Measurements from ENCODE around the gene UTP18.
A peak's percentile ranks its signal among the peaks of the same experiment; 100 is the strongest.
"Not testable (repeated sequence)": the region's sequence is repeated elsewhere in the genome, so short reads cannot be mapped to it uniquely, and the experiment has no call there.

Gene UTP18

GRCh38 chr17:51259564-51260236 lies 646 bp upstream of the UTP18 start, which contains the start of gene MBTD1:
Gene MBTD1, minus strand, starts transcription at chr17:51260049. Its CDS starts 34,888 bp downstream, at chr17:51225161.
- DNase-seq = peak; percentile 95

- no peak for DNase-seq
These were observed 948 bp downstream of the UTP18 start for GRCh38 chr17:51261024-51261963.

DNA sequence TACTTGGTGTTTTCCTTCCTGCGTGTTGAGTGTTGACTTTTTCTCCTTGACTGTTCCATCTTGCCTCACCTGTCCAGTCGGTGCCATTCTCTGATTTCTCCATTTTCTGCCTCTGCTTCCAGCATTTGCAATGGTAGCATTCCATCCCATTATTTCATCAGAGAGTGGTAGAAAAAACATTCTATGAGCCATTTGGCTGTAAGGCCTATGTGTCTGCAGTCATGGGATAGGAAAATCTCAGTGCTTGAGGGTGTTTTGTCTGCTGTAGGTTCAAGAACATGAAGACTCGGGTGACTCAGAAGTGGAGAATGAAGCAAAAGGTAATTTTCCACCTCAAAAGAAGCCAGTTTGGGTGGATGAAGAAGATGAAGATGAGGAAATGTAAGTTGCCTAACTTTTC lies 2.7 kb downstream of the UTP18 start:
- DNase-seq = no peak

GRCh38 chr17:51264466-51264865 lies 4.1 kb downstream of the UTP18 start:
- DNase-seq = not testable (repeated sequence)

DNA sequence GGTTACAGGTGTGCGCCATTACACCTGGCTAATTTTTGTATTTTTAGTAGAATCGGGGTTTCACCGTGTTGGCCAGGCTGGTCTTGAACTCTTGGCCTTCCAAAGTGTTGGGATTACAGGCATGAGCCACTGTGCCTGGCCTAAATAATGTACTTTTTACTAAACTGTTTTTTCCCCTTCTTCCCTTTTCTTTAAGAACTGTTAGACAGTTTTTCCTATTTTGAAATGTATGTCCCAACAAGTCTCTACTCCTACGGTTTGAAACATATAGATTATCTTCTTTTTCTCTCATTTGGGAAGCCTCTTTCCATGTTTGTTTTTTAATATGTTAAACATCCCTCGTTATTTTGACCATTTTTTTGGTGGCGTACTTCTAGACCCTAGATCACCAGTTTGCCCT lies 9.6 kb downstream of the UTP18 start:
- no peak for DNase-seq

DNA sequence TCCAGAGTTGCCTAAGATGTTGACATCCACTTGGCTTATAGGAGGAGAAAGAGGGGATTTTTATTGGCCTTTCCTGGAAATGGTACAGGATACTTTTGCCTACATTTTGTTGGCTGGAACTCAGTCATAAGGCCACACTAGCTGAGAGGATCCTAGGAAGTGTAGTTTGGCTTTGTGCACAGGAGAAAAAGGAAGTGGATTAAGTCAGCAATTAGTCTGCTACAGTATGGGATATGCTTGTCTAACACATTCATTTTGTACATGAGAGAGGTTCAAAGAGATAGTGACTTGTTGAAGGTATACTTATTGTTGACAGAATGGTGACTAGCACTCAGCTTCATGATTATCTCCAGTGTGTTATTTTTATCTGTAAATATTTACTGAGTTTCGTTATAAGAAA lies 10.3 kb downstream of the UTP18 start:
- DNase-seq = no peak

GRCh38 chr17:51272812-51273211 lies 12.5 kb downstream of the UTP18 start:
- no peak for DNase-seq

DNA sequence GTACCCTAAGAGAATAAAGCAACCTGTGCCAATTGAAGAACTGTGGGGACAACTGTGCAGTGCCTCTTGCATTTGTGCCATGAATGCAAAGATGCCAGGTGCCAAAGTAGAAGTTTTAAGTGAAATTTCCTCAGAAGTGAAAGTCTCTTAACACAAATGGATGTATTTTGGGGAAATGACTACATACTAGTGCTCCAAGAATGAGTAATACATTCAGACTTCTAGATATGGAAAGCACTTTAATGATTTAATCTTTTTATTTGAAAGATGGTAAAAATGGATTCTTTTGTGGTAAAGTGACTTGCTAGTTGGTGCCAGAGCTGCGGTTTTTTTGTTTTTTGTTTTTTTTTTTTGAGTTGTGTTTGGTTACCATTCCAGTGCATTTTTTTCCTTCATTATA lies 15.0 kb downstream of the UTP18 start:
- DNase-seq = no peak

DNA sequence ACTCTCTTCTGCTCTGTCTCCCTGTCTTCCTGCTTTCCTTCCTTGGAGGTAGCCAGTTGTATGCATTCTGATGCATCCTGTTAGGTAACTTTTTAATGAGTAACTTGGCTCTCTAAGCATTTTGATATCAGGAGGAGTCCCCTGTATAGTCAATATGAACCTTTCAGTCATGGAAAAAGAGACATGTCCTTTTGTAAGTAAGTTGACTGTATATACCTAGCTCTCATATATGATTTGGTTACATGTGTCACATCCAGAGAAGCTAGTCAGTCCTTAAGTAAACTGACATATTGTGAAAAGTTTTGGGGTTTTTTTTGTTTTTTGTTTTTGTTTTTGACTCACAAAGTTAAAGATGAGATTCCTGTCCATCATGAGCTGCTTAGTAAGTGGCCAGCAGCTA lies 18.8 kb downstream of the UTP18 start:
- no peak for DNase-seq

DNA sequence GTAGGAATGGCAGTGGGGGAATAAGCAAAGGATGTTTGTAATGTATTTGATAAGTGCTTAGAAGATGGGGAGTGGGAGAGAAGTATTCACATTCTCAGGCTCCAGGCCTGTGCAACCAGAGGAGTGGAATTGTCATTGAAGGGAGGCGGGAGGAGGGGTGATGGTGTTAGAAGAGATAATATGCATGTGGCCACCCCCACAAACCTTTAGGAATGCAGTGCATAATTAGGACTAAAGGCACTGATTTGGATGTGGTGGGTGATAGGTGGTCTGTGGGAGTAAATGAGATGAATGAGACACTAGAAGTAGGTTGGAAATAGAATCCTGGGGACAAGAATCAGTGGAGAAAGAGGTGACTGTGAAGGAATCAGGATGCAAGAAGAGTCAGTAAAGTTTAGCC lies 27.1 kb downstream of the UTP18 start:
- DNase-seq = no peak

DNA sequence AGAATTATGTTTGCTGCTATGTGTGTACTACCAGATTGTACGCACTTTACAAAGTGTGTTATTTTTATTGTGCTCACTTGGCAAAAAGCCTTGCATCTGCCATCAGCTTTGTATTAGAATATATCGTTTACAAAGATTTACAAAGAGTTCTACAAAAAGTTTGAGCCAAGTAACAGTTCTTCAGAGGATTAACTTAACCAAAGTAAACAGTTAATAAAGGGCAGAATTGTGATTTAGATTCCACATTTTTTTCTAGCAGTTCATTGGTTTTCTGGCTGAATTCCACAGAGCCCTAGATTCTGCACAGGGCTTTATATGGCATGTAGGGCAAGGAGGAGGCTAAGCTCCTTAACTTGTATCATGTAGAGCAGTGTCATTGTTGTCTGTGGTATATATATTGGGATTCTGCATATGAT lies 29.4 kb downstream of the UTP18 start:
- no peak for DNase-seq

DNA sequence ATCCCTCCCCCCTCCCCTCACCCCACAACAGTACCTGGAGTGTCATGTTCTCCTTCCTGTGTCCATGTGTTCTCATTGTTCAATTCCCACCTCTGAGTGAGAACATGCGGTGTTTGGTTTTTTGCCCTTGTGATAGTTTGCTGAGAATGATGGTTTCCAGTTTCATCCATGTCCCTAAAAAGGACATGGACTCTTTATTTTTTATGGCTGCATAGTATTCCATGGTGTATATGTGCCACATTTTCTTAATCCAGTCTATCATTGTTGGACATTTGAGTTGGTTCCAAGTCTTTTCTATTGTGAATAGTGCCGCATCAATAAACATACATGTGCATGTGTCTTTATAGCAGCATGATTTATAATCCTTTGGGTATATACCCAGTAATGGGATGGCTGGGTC lies 34.0 kb downstream of the UTP18 start:
- not testable (repeated sequence) for DNase-seq

DNA sequence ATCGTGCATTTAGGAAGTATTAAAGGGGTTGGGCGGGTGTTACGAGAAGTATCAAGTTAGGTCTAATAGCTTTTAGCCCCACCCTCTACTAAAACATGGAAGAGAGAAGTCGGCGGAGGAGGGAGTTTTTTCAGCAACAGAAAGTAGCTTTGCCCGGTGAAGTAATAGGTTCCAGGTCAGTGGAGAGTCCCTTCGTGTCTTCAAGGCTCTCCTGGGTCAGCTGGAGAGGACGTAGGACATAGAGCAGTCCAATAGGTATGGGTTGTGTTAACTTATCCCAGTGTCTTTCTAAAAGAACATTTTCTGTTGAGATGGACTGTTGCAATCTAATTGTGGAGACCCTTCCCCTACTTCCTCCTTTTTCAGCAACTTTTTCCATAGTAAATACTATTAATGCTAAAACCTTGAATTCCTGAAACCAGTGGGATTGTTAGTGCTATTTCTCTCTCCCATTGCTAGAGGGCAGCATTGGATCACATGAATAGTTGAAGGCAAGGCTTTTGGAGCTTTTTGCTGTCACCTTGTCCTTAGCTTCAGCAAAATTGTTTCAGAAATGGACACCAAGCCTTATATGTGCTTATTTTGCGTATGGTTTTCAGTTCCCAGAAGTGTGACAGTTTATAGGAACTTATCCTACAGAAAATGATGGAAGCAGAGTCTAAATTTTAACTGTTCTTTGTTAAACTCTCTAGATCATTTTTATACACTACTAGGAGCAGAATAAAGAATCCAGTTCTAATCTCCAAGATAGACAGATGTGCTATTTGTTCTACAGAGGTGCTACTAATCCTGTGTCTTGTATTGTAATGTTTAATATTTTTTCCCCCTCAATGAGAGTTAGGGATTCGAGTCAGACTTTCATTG lies 38.4 kb downstream of the UTP18 start:
- DNase-seq = no peak

DNA sequence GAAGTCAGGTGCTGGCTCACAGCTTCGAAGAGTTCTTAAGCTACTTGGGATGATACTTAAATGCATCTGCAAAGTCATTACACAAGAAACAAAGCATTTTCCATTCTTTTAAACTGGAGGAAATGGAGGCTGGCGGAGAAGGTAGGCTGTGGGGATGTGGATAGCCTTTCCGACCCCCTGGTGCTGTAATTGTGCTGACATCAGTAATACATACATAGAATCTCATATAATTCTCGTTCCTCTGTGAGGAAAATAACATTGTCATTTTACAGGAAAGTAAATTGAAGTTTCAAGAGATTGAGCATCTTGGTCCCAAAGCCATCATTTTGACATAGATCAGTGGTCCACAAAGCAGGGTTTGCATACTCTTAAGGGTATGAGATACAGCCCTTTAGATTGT lies 39.5 kb downstream of the UTP18 start:
- no peak for DNase-seq

GRCh38 chr17:51305182-51305581 lies 44.8 kb downstream of the UTP18 start:
- no peak for DNase-seq

GRCh38 chr17:51312003-51312402 lies 51.7 kb downstream of the UTP18 start:
- DNase-seq = not testable (repeated sequence)

GRCh38 chr17:51319186-51319585 lies 58.8 kb downstream of the UTP18 start:
- DNase-seq = no peak

GRCh38 chr17:51322390-51323029 lies 62.2 kb downstream of the UTP18 start:
- DNase-seq = no peak

GRCh38 chr17:51325471-51325870 lies 65.1 kb downstream of the UTP18 start:
- DNase-seq = no peak

DNA sequence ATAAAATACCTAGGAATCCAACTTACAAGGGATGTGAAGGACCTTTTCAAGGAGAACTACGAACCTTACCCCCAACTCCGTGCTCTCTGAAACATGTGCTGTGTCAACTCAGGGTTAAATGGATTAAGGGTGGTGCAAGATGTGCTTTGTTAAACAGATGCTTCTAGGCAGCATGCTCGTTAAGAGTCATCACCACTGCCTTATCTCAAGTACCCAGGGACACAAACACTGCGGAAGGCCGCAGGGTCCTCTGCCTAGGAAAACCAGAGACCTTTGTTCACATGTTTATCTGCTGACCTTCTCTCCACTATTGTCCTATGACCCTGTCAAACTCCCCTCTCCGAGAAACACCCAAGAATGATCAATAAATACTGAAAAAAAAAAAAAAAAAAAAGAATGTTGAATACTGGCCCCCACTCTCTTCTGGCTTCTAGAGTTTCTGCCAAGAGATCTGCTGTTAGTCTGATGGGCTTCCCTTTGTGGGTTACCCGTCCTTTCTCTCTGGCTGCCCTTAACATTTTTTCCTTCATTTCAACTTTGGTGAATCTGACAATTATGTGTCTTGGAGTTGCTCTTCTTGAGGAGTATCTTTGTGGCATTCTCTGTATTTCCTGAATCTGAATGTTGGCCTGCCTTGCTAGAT lies 70.6 kb downstream of the UTP18 start:
- DNase-seq = not testable (repeated sequence)

DNA sequence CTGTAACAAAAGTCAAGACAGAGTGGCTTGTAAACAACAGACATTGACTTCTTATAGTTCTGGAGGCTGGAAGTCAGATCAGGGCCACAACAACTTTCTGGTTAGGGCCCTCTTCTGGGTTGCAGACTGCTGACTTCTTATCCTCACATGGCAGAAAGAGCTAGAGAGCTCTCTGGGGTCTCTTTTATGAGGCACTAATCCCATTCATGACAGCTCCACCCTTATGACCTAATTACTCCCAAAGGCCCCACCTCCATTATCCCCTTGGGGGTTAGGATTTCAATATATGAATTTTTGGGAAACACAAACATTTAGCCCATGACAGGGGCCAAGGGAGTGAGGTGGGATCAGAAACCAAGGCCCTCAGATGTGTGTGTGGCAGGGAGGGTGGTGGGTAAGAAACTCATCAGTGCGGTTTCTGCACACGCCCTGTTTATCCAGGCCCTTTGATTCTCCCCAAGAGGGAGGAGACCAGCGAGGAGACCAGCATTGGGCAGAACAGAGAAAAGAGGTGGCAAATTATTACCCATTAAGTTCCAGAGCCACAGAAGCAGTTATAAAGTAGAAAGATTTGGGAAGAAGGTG lies 74.8 kb downstream of the UTP18 start:
- DNase-seq = no peak
